Tibial nerve (tissue), 3 donors: ENCODE measurements around the gene STX18.

ENCODE experiments used
- POLR2A ChIP-seq, 2 donors: fragments of 450-650 bp; IDR thresholded peaks; one replicate each; pipeline ENCODE4 v1.6.1; 2017; ENCODE audit warnings: antibody characterized with exemption in 2 of 2, mild to moderate bottlenecking in 2 of 2, moderate library complexity in 2 of 2
- TF ChIP-seq, protein P1 (sequence below), 5 experiments: fragments of 200-600 bp in 3 of 5; fragments of 450-650 bp in 2 of 5; sonication (generic) in 3 of 5; IDR thresholded peaks; one replicate each; pipeline ENCODE4 v1.5.1; 2016 to 2019; ENCODE audit warnings: antibody characterized with exemption in 5 of 5, mild to moderate bottlenecking in 3 of 5, moderate library complexity in 2 of 5

DNA sequence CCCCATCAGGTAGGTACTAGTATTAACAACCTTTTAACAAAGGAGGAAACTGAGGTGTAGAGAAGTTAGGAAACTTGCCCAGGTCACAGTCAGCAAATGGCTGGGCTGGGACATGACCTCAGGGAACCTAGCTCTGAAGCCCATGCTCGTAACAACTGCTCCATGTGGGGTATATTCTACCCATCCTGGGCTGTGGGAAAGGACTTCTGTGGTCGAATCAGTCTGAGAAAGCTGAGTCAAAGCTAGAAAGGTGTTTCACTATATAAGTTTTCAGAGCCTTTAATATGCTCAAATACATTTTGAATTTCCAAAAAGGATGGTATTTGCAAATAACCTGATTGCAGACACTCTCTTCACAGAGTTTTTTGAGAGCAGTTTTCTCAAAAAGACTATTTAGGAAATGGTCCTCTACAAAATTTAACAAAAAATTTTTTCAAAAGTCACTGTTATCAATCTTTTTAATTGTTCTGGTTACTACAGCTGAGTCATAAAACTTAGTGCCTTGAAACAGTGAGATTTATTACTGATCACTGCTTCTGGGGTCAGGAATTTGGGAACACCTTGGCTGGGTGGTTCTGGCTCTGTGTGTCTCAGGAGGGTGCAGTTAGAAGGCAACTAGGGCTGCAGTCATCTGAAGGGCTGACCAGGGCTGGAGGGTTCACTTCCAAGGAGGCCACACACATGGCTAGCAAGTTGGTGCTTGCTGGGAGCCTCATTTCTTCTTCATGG lies 101.4 kb downstream of the STX18 start:
- no peak for TF ChIP-seq POLR2A (IDR thresholded peaks at IDR 0.05)
- TF ChIP-seq, protein P1, sequence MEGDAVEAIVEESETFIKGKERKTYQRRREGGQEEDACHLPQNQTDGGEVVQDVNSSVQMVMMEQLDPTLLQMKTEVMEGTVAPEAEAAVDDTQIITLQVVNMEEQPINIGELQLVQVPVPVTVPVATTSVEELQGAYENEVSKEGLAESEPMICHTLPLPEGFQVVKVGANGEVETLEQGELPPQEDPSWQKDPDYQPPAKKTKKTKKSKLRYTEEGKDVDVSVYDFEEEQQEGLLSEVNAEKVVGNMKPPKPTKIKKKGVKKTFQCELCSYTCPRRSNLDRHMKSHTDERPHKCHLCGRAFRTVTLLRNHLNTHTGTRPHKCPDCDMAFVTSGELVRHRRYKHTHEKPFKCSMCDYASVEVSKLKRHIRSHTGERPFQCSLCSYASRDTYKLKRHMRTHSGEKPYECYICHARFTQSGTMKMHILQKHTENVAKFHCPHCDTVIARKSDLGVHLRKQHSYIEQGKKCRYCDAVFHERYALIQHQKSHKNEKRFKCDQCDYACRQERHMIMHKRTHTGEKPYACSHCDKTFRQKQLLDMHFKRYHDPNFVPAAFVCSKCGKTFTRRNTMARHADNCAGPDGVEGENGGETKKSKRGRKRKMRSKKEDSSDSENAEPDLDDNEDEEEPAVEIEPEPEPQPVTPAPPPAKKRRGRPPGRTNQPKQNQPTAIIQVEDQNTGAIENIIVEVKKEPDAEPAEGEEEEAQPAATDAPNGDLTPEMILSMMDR (IDR thresholded peaks at IDR 0.05) = no peak
